GM13977 (cell line): ENCODE data around the gene RAPGEF1.

Experiments used
- DNase-seq: peaks from one replicate; pipeline ENCODE4 v3.0.0; 2012; ENCODE audit warnings: low spot score
- in situ Hi-C: fragments of 300-500 bp; cut with MboI; formaldehyde crosslinking; loops from one replicate; pipeline ENCODE4 v1.12.0; 2022; ENCODE audit warnings: low sequenced_read_pairs, low pct_unique_long_range_greater_than_20kb, mixed read lengths, inconsistent platforms; ENCODE audit not compliant: unreplicated experiment
- TF ChIP-seq, protein P1 (sequence below): IDR thresholded peaks from 2 replicates; pipeline ENCODE4 v1.5.1; 2012; ENCODE audit warnings: mild to moderate bottlenecking, control low read depth; ENCODE audit not compliant: insufficient read depth; ENCODE audit errors: extremely low read depth, missing control alignments

Gene RAPGEF1

GRCh38 chr9:131630205-131630831 lies 109.6 kb downstream of the RAPGEF1 start:
- in situ Hi-C loops, result no loop called here
- DNase-seq, result peak; percentile 69
- TF ChIP-seq, protein P1, sequence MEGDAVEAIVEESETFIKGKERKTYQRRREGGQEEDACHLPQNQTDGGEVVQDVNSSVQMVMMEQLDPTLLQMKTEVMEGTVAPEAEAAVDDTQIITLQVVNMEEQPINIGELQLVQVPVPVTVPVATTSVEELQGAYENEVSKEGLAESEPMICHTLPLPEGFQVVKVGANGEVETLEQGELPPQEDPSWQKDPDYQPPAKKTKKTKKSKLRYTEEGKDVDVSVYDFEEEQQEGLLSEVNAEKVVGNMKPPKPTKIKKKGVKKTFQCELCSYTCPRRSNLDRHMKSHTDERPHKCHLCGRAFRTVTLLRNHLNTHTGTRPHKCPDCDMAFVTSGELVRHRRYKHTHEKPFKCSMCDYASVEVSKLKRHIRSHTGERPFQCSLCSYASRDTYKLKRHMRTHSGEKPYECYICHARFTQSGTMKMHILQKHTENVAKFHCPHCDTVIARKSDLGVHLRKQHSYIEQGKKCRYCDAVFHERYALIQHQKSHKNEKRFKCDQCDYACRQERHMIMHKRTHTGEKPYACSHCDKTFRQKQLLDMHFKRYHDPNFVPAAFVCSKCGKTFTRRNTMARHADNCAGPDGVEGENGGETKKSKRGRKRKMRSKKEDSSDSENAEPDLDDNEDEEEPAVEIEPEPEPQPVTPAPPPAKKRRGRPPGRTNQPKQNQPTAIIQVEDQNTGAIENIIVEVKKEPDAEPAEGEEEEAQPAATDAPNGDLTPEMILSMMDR, result peak; percentile 39

GRCh38 chr9:131629825-131630204 lies 110.1 kb downstream of the RAPGEF1 start:
- TF ChIP-seq, protein P1, result no peak
- no peak for DNase-seq
- in situ Hi-C loops, result no loop called here

GRCh38 chr9:131629226-131629500 lies 110.7 kb downstream of the RAPGEF1 start:
- TF ChIP-seq, protein P1, result no peak
- DNase-seq, result no peak
- in situ Hi-C loops, result no loop called here

DNA sequence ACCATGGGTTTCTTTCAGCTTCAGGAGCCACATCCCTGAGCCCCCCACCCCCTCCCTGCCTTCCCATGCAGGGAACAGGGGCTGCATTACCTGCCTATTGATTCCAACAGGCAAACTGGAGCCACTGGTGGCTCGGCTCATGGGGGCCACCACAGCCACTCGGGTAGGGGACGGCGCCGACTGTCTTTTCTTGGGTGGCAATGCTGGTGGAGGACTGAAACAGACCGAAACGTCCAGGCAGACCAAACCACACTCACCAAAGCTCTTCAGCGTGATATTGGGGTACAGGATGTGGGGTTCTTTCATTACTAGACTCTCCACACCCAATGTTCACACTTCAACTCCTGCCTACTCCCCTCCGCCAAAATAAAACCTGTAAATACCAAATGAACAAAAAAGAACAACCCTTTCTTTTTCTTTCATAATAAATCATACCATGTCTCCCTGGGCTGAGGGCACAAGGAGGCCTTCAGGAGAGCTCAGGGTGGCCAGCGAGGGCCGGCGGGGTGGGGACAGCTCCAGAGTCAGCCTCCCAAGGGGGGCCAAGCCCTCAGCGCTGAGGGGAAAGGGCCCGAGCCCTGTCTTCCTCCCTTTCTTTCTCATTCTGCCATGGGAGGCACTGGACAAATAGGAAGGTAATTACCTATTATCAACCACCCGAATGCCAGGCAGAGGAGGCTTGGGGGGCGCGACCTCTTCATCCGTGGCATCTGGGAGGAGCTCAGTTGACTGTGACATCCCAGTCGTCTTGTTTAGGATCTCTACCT lies 111.2 kb downstream of the RAPGEF1 start:
- TF ChIP-seq, protein P1, result no peak
- no peak for DNase-seq
- in situ Hi-C loops, result no loop called here

DNA sequence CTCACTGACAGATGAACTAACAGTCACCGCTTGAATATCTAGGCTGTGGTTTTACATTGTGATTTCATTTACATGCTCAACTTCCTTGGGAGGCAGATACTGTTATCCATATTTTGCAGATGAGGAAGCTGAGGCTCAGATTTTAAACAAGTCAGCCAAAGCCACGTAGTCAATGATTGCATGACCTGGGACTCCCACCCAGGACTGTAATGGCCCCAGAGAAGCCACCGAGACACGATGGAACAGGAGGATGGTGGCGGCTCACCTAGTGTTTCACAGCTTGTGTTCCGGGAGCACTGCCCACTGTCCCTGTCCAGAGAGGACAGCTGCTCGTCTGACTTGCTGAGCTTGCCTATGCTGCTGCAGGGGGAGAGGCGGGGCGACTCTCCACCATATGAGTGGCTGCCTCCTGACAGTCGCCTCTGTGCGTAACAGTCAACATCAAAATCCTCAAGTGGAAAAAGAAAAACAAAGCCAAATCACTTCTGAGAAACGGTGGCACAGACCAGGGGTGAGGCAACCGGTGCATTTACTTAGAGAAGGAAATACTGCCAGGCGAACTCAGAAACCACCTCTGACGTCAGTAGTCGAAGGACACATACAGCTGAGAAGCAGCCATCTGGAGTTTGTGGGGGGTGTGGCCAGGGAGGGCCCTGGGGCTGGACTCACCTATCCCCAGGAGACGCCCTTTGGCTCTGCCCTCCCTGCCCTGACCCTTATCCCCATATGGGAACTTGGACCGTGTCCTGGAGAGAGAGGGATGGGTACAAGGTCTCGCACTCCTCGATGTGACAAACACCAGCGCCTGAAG lies 112.0 kb downstream of the RAPGEF1 start:
- no peak for DNase-seq
- TF ChIP-seq, protein P1, result no peak
- in situ Hi-C loops, result no loop called here

DNA sequence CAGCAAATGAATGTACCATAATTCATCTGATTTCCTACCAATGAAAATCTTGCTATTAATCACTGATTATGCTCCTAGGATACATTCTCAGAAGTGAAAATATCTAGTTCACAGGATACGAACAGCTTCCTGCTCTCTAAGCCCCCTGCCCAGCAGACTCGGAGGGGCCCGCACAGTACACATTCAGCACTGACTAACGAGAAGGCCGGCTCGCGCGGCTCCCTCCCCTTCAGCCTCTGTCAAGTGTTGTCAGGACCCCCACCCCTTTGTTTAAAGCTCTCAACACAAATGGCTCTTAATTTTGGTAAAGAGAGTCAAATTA lies 112.6 kb downstream of the RAPGEF1 start:
- DNase-seq, result no peak
- TF ChIP-seq, protein P1, result no peak
- in situ Hi-C loops, result no loop called here
